BJ (cell line): Measurements from ENCODE around the gene NUDT3. TPM values are rescaled to one million over a fixed set of nuclear protein-coding genes. Genes with fewer than 3 reads are reported as not detected.

ENCODE experiments used
- CTCF ChIA-PET: fragments of 350-600 bp; formaldehyde crosslinking; extraction: SDS; loops from one replicate; lab custom pipeline; 2021; ENCODE audit warnings: antibody characterized with exemption, inconsistent platforms; lab: Yijun Ruan, JAX
- POLR2A ChIA-PET: fragments of 300-600 bp; sonication (Branson Sonifier 250); formaldehyde crosslinking; extraction: SDS; loops from one replicate; lab custom pipeline; 2021; ENCODE audit warnings: antibody characterized with exemption; lab: Charles Lee
- DNase-seq: peaks from one replicate; pipeline ENCODE4 v3.0.0-alpha.2; 2011; ENCODE audit warnings: low read depth
- H3K27me3 ChIP-seq: 2 replicates; pipeline ENCODE4 v1.6.0; 2011; ENCODE audit warnings: low read length; ENCODE audit not compliant: control insufficient read depth, insufficient read depth
- H3K36me3 ChIP-seq: 2 replicates; pipeline ENCODE4 v1.5.1; 2011; ENCODE audit warnings: low read length; ENCODE audit not compliant: control insufficient read depth, insufficient read depth
- H3K4me3 ChIP-seq: 2 replicates; pipeline ENCODE4 v1.5.1; 2011; ENCODE audit warnings: low read depth, mild to moderate bottlenecking, control low read depth, low read length
- CTCF ChIP-seq: IDR thresholded peaks from 2 replicates; pipeline ENCODE4 v1.5.1; 2011; ENCODE audit warnings: low read depth, mild to moderate bottlenecking, control low read depth, inconsistent platforms, low read length, moderate library complexity; ENCODE audit not compliant: insufficient read depth
- polyA plus RNA-seq: library from polyadenylated mRNA; depleted of rRNA; stranded (reverse); fragments of >200 nt; gene quantifications from 2 replicates; pipeline ENCODE4 v1.2.3, GENCODE V29; 2011

NUDT3 gene
- polyA plus RNA-seq, 1 experiment: 9.6 TPM

DNA sequence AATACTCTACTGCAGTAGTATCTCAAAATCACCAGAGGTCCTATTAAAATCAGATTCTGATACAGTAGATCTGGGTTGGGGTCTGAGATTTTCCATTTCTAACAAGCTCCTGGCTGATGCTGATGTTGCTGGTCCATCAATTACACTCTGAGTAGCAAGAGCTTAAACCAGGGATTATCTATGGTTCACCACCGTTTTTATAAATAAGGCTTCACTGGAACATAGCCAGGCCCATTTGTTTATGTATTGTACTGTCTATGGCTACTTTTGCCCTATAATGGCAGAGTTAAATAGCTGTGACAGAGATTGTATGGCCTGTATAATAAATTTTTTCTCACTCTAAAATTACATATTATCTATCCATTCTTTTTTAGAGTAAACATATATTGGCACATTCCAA, 53.0 kb downstream of the NUDT3 start:
- POLR2A ChIA-PET: no interaction called here
- no peaks in the 10 kb centered on the region for H3K36me3 ChIP-seq

DNA sequence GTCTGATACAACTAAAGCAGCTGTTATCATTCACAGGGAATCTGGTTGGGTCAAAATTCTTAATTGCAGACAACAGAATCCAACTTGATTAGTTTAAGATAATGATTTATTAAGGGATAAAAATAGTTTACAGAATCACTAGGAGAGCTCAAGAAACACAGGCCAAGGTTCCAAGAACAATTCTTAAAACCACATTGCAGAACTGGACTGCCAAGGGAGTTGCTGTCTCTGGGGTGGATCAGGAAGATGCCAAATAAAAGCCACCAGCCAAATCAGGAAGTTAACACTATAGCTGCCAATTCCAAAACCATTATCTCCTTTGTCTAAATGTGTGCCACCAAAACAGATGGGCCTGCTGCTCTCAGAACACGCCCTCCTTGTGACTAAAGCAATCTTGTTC, 53.7 kb downstream of the NUDT3 start:
- H3K27me3 ChIP-seq: no peaks in the 10 kb centered on the region
- H3K36me3 ChIP-seq: no peaks in the 10 kb centered on the region
- no peak for TF ChIP-seq CTCF
- H3K4me3 ChIP-seq: no peak overlapping the region
- CTCF ChIA-PET: interaction anchor here (0.8 to 1.1 kb wide), 2 partner anchors 23 to 28 kb away, joined by 3 read pairs; no protein-coding TSS in a partner anchor
- no peak for DNase-seq
- POLR2A ChIA-PET: no interaction called here

More for the DNA sequence above, 53.0 kb downstream of the NUDT3 start:
- TF ChIP-seq CTCF: no peak
- CTCF ChIA-PET: interaction anchor here (1.0 to 1.1 kb wide), 2 partner anchors 13 to 29 kb away, joined by 3 read pairs; no protein-coding TSS in a partner anchor
- Histone ChIP-seq H3K27me3 (no peaks in the 10 kb centered on the region), H3K4me3 (no peak overlapping the region)
- DNase-seq: no peak

DNA sequence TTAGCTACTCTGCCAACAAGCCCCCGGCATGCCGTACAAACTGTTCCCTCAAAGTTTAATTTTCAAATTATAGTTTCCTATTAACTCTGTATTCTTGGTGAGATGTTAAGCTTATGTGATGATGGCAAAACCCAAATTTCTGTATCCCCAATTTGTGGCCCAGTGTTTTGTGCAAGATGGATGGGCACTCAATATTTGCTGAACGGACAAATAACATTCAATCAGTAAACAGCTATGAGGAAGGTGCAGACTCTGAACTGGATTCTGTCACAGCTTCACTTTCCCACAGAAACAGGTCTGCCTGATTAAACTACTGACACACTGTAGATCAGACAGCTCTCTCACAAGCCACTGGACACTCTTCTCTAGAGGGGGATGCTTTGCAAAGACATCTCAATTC, 54.1 kb downstream of the NUDT3 start:
- H3K27me3 ChIP-seq: no peaks in the 10 kb centered on the region
- 0 out of 2 replicates have a peak, but pooled peaks cover 2% of the 10 kb centered on the region for H3K36me3 ChIP-seq
- ChIA-PET CTCF (interaction anchor here (0.8 to 1.3 kb wide), 4 partner anchors 13 to 89 kb away, joined by 3 read pairs; no protein-coding TSS in a partner anchor), POLR2A (no interaction called here)
- H3K4me3 ChIP-seq: no peak overlapping the region
- no peak for TF ChIP-seq CTCF
- no peak for DNase-seq

DNA sequence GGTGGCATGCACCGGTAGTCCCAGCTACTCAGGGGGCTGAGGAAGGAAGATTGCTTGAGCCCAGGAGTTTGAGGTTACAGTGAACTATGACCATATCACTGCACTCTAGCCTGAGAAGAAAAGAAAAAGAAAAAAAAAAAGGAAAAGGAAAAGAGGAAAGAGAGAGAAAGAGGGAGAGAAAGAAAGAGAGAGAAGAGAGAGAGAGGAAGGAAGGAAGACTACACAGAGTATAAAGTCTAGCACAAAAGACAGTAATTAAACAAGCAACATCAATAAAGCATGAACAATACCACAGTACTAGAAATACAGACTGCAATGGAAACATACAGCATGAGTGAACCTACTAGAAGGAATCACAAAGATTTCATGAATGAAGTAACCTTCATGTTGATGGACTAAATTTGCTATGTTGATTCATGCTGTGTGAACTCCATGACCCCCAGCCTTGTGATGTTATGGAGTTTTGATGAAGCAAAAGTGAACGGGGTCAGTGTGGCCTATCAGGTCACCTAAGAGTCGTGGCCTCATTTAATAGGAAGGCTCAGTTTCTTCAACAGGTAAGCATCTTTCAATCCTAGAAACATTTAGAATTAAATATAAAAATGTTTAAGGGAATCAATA, 57.6 kb downstream of the NUDT3 start:
- no peak for DNase-seq
- Histone ChIP-seq H3K27me3 (no peaks in the 10 kb centered on the region), H3K4me3 (no peak overlapping the region), H3K36me3 (0 out of 2 replicates have a peak, but pooled peaks cover 2% of the 10 kb centered on the region)
- POLR2A ChIA-PET: no interaction called here
- CTCF ChIA-PET: interaction anchor here (0.7 kb wide), 1 partner anchor 590 kb away, joined by 3 read pairs; no protein-coding TSS in a partner anchor
- no peak for TF ChIP-seq CTCF

GRCh38 chr6:34333858-34334257, 58.6 kb downstream of the NUDT3 start:
- ChIA-PET POLR2A (interaction anchor here (0.6 kb wide), 1 partner anchor 39 kb away, joined by 8 read pairs; no protein-coding TSS in a partner anchor), CTCF (interaction anchor here (0.6 to 1.2 kb wide), 2 partner anchors 27 to 147 kb away, joined by 3 read pairs; no protein-coding TSS in a partner anchor)
- DNase-seq: no peak
- no peaks in the 10 kb centered on the region for H3K27me3 ChIP-seq
- H3K36me3 ChIP-seq: 0 out of 2 replicates have a peak, but pooled peaks cover 2% of the 10 kb centered on the region
- H3K4me3 ChIP-seq: no peak overlapping the region
- TF ChIP-seq CTCF: no peak
